B cell (primary cell): ENCODE results near the gene SLC2A6.

Source experiments
- CTCF ChIP-seq: fragments of 200-600 bp; IDR thresholded peaks from one replicate; pipeline ENCODE4 v1.8.0; 2022; ENCODE audit warnings: antibody characterized with exemption, mild to moderate bottlenecking
- EZH2 ChIP-seq: IDR thresholded peaks from 2 replicates; pipeline ENCODE4 v1.6.1; 2012; ENCODE audit warnings: borderline replicate concordance, low read depth, mild to moderate bottlenecking, moderate library complexity, low read length; ENCODE audit not compliant: insufficient read depth, poor library complexity, severe bottlenecking

- no peak for TF ChIP-seq EZH2
- no peak for TF ChIP-seq CTCF
These were observed 20.4 kb upstream of the SLC2A6 start for GRCh38 chr9:133499132-133499891.
